HepG2 (cell line): ENCODE measurements around the gene NGLY1. TPM values are rescaled to one million over a fixed set of nuclear protein-coding genes. Genes with fewer than 3 reads are reported as not detected.

Source experiments
- ATAC-seq: fragments of 200-7000 bp; cut with Tn5 transposase; 3 replicates; pipeline ENCODE4 v1.9.1; 2020; ENCODE audit warnings: mild to moderate bottlenecking, moderate library complexity
- BruUV-seq: library from RNA; stranded (reverse); fragments of 400-500 nt; replicated peaks from 2 replicates; lab custom pipeline; 2021; lab: Mats Ljungman, UMichigan
- CTCF ChIA-PET: fragments of 300-600 bp; formaldehyde crosslinking; extraction: SDS; loops from one replicate; lab custom pipeline; 2021; ENCODE audit warnings: low total read pairs, inconsistent platforms, low intra/inter-chr PET ratio; lab: Yijun Ruan, JAX
- POLR2A ChIA-PET: fragments of 350-600 bp; sonication (Branson Sonifier 250); formaldehyde crosslinking; loops from one replicate; lab custom pipeline; 2020; ENCODE audit warnings: antibody characterized with exemption, inconsistent platforms; lab: Yijun Ruan, JAX
- DNase-seq: peaks from one replicate; pipeline ENCODE4 v3.0.0-alpha.2; 2015; ENCODE audit warnings: low spot score
- FAIRE-seq: peaks from 3 replicates; lab custom pipeline; 2011; peaks lifted over from hg19 to GRCh38; lab: Jason Lieb, UNC
- H2AFZ ChIP-seq: one replicate; pipeline ENCODE4 v1.6.1; 2011; ENCODE audit warnings: low read length, inconsistent platforms
- H3K27ac ChIP-seq: fragments of 300-600 bp; 3 replicates; pipeline ENCODE4 v1.8.0; 2011; ENCODE audit warnings: mixed run types, mild to moderate bottlenecking, mixed read lengths, low read length, inconsistent platforms; ENCODE audit not compliant: insufficient read depth; ENCODE audit errors: extremely low read length
- H3K27me3 ChIP-seq, 2 experiments: fragments of 200-600 bp in 1 of 2; 2 replicates in 1 of 2; 3 replicates in 1 of 2; pipeline versions ENCODE4 v1.6.0 to v1.8.0; 2011; ENCODE audit warnings: low read length in 2 of 2, mild to moderate bottlenecking in 2 of 2, moderate library complexity in 2 of 2, inconsistent platforms in 1 of 2; ENCODE audit not compliant: insufficient read depth in 2 of 2, control insufficient read depth in 1 of 2
- H3K36me3 ChIP-seq, 2 experiments: fragments of 200-600 bp in 1 of 2; replicated peaks in 1 of 2; 2 replicates in 1 of 2; 3 replicates in 1 of 2; pipeline versions ENCODE4 v1.5.1 to v1.8.0; 2011; ENCODE audit warnings: low read length in 2 of 2, inconsistent platforms in 1 of 2; ENCODE audit not compliant: insufficient read depth in 2 of 2, control insufficient read depth in 1 of 2
- H3K4me1 ChIP-seq: 2 replicates; pipeline ENCODE4 v1.5.1; 2012; ENCODE audit warnings: low read length, inconsistent platforms; ENCODE audit not compliant: insufficient read depth
- H3K4me2 ChIP-seq: 2 replicates; pipeline ENCODE4 v1.6.0; 2011; ENCODE audit warnings: low read depth, low read length, inconsistent platforms
- H3K4me3 ChIP-seq, 3 experiments: fragments of 200-600 bp in 1 of 3; sonication (generic), shearing (Covaris generic) in 1 of 3; replicated peaks in 1 of 3; 2 replicates each; pipeline ENCODE4 v1.5.1; 2011 to 2016; ENCODE audit warnings: low read length in 3 of 3, inconsistent platforms in 2 of 3, low read depth in 2 of 3, mild to moderate bottlenecking in 2 of 3, control low read depth in 1 of 3, mixed read lengths in 1 of 3; ENCODE audit not compliant: insufficient read depth in 1 of 3
- H3K79me2 ChIP-seq: one replicate; pipeline ENCODE4 v1.6.1; 2011; ENCODE audit warnings: low read length, inconsistent platforms; ENCODE audit not compliant: insufficient read depth
- H3K9ac ChIP-seq: 2 replicates; pipeline ENCODE4 v1.6.0; 2011; ENCODE audit warnings: mild to moderate bottlenecking, low read depth, low read length, inconsistent platforms; ENCODE audit not compliant: insufficient read depth
- H3K9me3 ChIP-seq: 2 replicates; pipeline ENCODE4 v1.5.1; 2012; ENCODE audit warnings: mild to moderate bottlenecking, low read length
- H4K20me1 ChIP-seq: 2 replicates; pipeline ENCODE4 v1.6.0; 2011; ENCODE audit warnings: inconsistent platforms, mild to moderate bottlenecking, low read length, moderate library complexity; ENCODE audit not compliant: insufficient read depth
- CREB3 ChIP-seq: sonication (generic); formaldehyde crosslinking; IDR thresholded peaks from 2 replicates; pipeline ENCODE4 v1.5.0; 2020; ENCODE audit warnings: missing genetic modification reagents
- E2F2 ChIP-seq: sonication (generic); formaldehyde crosslinking; IDR thresholded peaks from 2 replicates; pipeline ENCODE4 v1.4.0; 2020; ENCODE audit warnings: missing genetic modification reagents, borderline replicate concordance
- HMGXB4 ChIP-seq, 2 experiments: sonication (generic) in 1 of 2; formaldehyde crosslinking in 1 of 2; IDR thresholded peaks; 2 replicates each; pipeline versions ENCODE4 v1.4.0 to v1.6.1; 2018 to 2020; ENCODE audit warnings: missing genetic modification reagents in 2 of 2, borderline replicate concordance in 1 of 2, low read depth in 1 of 2, mild to moderate bottlenecking in 1 of 2, missing biosample characterization in 1 of 2
- JUN ChIP-seq: sonication (generic); formaldehyde crosslinking; IDR thresholded peaks from 2 replicates; pipeline ENCODE4 v1.4.0; 2020; ENCODE audit warnings: mild to moderate bottlenecking, missing genetic modification reagents
- LCORL ChIP-seq, 2 experiments: fragments of 450-650 bp in 1 of 2; sonication (generic) in 1 of 2; formaldehyde crosslinking in 1 of 2; IDR thresholded peaks; 2 replicates each; pipeline versions ENCODE4 v1.5.0 to v1.6.1; 2017 to 2020; ENCODE audit warnings: antibody characterized with exemption in 1 of 2, missing genetic modification reagents in 1 of 2
- MEF2D ChIP-seq: sonication (generic); formaldehyde crosslinking; IDR thresholded peaks from 2 replicates; pipeline ENCODE4 v1.5.1; 2020; ENCODE audit warnings: mild to moderate bottlenecking, missing genetic modification reagents
- NR1H2 ChIP-seq: sonication (generic); formaldehyde crosslinking; IDR thresholded peaks from 2 replicates; pipeline ENCODE4 v1.8.1; 2022; ENCODE audit warnings: low read depth, missing genetic modification reagents, borderline replicate concordance
- PAX8 ChIP-seq: sonication (generic); formaldehyde crosslinking; IDR thresholded peaks from 2 replicates; pipeline ENCODE4 v1.8.0; 2022; ENCODE audit warnings: mild to moderate bottlenecking, missing genetic modification reagents, borderline replicate concordance
- SMYD3 ChIP-seq: sonication (generic); formaldehyde crosslinking; IDR thresholded peaks from 2 replicates; pipeline ENCODE4 v1.8.1; 2023; ENCODE audit warnings: mild to moderate bottlenecking, missing genetic modification reagents
- TFAP4 ChIP-seq: sonication (generic); IDR thresholded peaks from 2 replicates; pipeline ENCODE4 v1.6.1; 2016; ENCODE audit warnings: low read depth, borderline replicate concordance
- ZEB1 ChIP-seq: IDR thresholded peaks from 2 replicates; pipeline ENCODE4 v1.6.1; 2012; ENCODE audit warnings: mild to moderate bottlenecking, low read depth, inconsistent platforms; ENCODE audit not compliant: insufficient replicate concordance
- ZFP91 ChIP-seq: sonication (generic); formaldehyde crosslinking; IDR thresholded peaks from 2 replicates; pipeline ENCODE4 v1.9.0; 2022; ENCODE audit warnings: missing genetic modification reagents, mild to moderate bottlenecking, borderline replicate concordance
- WGBS: methylation state at CpG from one replicate; pipeline ENCODE4 v1.1.6; 2017; ENCODE audit warnings: low lambda C conversion rate; 5-methylcytosine and 5-hydroxymethylcytosine counted together
- in situ Hi-C: cut with HindIII; loops from 2 replicates; pipeline ENCODE4 v1.10.0; 2017; ENCODE audit warnings: low pct_unique_long_range_greater_than_20kb; ENCODE audit not compliant: extremely low pct_ligation_motif_present
- intact Hi-C: fragments of 100-400 bp; cut with micrococcal nuclease; formaldehyde crosslinking; loops from one replicate; pipeline ENCODE4 v1.10.0; 2022; ENCODE audit not compliant: unreplicated experiment
- polyA plus RNA-seq, 8 experiments: library from polyadenylated mRNA; depleted of rRNA in 3 of 8; stranded (reverse) in 7 of 8; unstranded in 1 of 8; fragments of >200 nt; fragmentation: Illumina TruSeq in 4 of 8; extraction: Trizol in 4 of 8; gene quantifications; 2 replicates each; pipeline versions ENCODE4 v1.2.1 to v1.2.3, GENCODE V29; 2011 to 2016; ENCODE audit warnings: low read depth in 4 of 8, missing spikeins in 1 of 8, mixed read lengths in 1 of 8; ENCODE audit not compliant: insufficient read depth in 1 of 8
- total RNA-seq, 5 experiments: library from RNA; depleted of rRNA; stranded (reverse); fragments of >200 nt; fragmentation: Illumina TruSeq; extraction: Trizol; gene quantifications; 2 replicates each; pipeline ENCODE4 v1.2.3, GENCODE V29; 2016; ENCODE audit warnings: low read depth in 1 of 5

NGLY1 gene
- total and polyA plus RNA-seq, 2 of the 13 experiments (the other 11 are each of a cell fraction or from before 2014, with no cell fraction given) = 28.2 to 44.5 TPM

- TF ChIP-seq ZFP91 (CRISPR knock-in tag) (no peak), HMGXB4 (CRISPR knock-in tag; IDR thresholded peaks at IDR 0.05; ENCODE audit: borderline replicate concordance in 1 of 2, low read depth in 1 of 2) (no peak), JUN (CRISPR knock-in tag) (no peak), ZEB1 (no peak)
Observed at GRCh38 chr3:25727316-25727715, 55.9 kb downstream of the NGLY1 start (continued).

GRCh38 chr3:25725810-25726209 is 57.4 kb downstream of the NGLY1 start:
- no peaks in the 10 kb centered on the region for H4K20me1 ChIP-seq
- ATAC-seq (no peak), FAIRE-seq (no peak), DNase-seq (no peak)
- H3K4me3 ChIP-seq = no peak overlapping the region
- ChIA-PET CTCF (no interaction called here), POLR2A (no interaction called here)
- no peaks in the 10 kb centered on the region for H3K9me3 ChIP-seq
- no peaks in the 10 kb centered on the region for H3K27me3 ChIP-seq
- H3K4me1 ChIP-seq = no peaks in the 10 kb centered on the region
- WGBS = 100% methylated on average over 3 of the region's 3 CpGs
- no peak overlapping the region for H3K9ac ChIP-seq
- H3K79me2 ChIP-seq = no peaks in the 10 kb centered on the region
- peaks cover 0 to 24% of the 10 kb centered on the region in 2 experiments; a peak in 4 of 5 replicates for H3K36me3 ChIP-seq
- in situ Hi-C loops = no loop called here
- no peak overlapping the region for H2AFZ ChIP-seq
- H3K4me2 ChIP-seq = no peak overlapping the region
- intact Hi-C loops = loop anchor here (10.0 kb wide), 1 partner anchor 61 kb away; the partner anchor contains the start of gene TOP2B
- TF ChIP-seq MEF2D (CRISPR knock-in tag) (no peak), E2F2 (CRISPR knock-in tag) (no peak), CREB3 (CRISPR knock-in tag) (no peak), NR1H2 (no peak), SMYD3 (no peak), LCORL (IDR thresholded peaks at IDR 0.05) (no peak), LCORL (CRISPR knock-in tag; IDR thresholded peaks at IDR 0.05) (no peak), TFAP4 (no peak), PAX8 (no peak)
- H3K27ac ChIP-seq = no peak overlapping the region
- BruUV-seq = no TSS peak
